ENCODE data around the gene RBM33.
"Not testable (repeated sequence)": the region's sequence is repeated elsewhere in the genome, so short reads cannot be mapped to it uniquely, and the experiment has no call there.

Gene RBM33

DNA sequence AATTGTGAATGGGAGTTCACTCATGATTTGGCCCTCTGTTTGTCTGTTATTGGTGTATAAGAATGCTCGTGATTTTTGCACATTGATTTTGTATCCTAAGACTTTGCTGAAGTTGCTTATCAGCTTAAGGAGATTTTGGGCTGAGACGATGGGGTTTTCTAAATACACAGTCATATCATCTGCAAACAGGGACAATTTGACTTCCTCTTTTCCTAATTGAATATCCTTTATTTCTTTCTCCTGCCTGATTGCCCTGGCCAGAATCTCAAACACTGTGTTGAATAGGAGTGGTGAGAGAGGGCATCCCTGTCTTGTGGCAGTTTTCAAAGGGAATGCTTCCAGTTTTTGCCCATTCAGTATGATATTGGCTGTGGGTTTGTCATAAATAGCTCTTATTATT lies 43.8 kb downstream of the RBM33 start:
- DNase-seq (ENCODE audit: low read depth, low spot score): not testable (repeated sequence)

DNA sequence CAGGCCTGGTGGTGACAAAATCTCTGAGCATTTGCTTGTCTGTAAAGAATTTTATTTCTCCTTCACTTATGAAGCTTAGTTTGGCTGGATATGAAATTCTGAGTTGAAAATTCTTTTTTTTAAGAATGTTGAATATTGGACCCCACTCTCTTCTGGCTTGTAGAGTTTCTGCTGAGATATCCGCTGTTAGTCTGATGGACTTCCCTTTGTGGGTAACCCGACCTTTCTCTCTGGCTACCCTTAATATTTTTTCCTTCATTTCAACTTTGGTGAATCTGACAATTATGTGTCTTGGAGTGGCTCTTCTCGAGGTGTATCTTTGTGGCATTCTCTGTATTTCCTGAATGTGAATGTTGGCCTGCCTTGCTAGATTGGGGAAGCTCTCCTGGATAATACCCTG lies 46.2 kb downstream of the RBM33 start:
- not testable (repeated sequence) for DNase-seq (ENCODE audit: low read depth, low spot score)

DNA sequence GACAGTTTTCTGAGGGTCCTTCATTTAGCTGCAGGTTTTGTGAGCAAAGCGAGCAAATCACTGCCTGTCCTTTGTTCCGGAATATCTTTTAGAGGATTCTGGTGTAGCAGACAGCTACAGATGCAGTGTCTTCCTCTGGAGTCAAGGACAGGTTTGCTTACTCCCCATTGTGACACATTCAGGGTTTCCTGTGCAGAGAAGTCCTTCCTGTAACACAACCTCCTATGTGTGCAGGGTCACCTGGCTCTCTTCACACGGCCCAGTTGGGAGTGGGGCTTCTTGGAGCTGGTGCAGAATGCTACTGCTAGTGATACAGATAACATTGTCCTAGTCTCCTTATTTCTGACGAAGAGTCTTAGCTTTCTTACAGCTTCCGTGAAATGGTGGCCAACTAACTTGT lies 47.9 kb downstream of the RBM33 start:
- DNase-seq (ENCODE audit: low read depth, low spot score): no peak

DNA sequence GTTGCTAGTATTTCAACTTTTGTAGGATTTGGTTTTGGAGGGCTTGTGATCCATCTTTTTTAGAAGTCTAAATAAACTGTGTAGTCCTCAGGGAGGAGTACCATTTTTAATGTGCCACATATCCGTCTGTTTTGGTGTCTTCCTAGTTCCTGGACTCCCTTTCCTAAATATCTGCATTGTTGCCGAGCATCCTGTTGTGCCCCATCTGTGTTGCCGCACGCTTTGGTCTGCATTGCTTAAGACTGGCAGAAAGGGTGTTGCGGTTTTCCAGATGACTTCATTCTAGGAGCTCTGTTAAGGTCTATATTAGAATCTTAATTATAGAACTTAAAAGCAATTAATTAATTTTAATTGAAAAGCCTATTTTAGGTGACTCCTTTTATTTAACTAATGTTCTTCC lies 49.4 kb downstream of the RBM33 start:
- no peak for DNase-seq (ENCODE audit: low read depth, low spot score)

DNA sequence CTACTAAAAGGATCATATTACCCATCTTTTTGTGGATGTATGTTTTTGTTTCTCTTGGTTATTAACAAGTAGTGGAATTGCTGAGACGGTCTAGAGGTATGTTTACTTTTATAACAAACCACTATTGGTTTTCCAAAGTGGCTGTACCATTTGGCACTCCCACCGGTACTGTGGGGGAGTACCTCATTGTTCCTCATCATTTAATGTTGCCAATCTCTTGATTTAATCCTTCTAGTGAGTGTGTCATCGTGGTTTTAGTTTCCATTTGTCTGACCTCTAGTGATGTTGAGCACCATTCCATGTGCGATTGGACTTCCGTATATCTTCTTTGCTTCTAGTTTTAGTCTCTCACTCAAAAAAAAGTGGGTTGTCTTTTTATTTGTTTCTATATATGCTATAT lies 50.4 kb downstream of the RBM33 start:
- DNase-seq (ENCODE audit: low read depth, low spot score): peak; percentile 10

DNA sequence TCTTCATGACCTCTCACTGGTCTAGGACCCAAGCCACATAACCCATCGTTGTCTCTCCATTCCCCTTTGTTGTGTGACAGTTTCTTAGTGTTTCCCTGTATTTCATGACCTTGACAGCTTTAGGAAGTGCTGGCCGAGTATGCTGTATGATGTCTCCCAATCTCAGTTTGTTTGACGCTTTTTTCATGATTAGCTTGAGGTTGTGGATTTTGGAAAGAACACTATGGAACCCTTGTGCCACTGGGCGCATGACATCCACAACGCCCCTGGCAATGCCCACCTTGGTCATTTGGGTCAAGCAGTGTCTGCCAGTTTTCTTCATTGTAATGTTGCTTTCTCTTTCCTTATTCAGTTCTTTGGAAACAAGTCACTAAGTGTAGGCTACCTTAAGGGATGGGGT lies 52.3 kb downstream of the RBM33 start:
- DNase-seq (ENCODE audit: low read depth, low spot score): no peak

DNA sequence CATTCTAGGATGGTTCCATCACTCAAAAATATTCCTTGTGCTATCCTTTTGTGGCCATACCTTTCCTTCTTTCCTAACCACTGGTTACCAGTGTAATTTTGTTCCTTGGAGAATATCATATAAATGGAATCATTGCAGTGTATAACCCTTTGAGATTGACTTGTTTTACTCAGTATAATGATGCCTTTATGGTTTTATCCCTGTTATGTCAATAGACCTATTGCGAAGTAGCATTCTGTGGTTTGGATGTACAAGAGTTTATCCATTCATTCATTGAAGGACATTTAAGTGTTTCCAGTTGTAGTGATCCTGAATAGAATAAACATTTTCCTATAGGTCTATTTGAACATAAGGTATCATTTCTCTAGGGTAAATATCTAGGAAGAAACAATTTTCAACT lies 54.2 kb downstream of the RBM33 start:
- no peak for DNase-seq (ENCODE audit: low read depth, low spot score)

DNA sequence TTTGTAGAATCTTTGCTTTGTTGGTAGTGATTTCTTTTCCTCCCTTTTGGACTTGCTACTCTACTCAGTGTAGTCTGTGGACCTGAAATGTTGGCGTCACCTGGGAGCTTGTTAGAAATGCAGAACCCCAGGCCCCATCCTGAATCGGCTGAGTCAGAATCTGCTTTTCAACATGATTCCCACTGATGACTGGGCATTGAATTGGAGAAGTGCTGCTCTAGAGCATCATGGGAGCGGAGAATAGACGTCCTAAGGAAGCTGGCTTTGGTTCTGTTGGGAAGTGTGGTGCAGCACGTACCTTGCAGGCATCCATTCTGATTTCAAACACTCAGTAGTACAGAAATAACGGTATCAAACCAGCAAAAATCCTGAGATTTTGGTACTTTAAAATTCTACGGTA lies 54.7 kb downstream of the RBM33 start:
- no peak for DNase-seq (ENCODE audit: low read depth, low spot score)

DNA sequence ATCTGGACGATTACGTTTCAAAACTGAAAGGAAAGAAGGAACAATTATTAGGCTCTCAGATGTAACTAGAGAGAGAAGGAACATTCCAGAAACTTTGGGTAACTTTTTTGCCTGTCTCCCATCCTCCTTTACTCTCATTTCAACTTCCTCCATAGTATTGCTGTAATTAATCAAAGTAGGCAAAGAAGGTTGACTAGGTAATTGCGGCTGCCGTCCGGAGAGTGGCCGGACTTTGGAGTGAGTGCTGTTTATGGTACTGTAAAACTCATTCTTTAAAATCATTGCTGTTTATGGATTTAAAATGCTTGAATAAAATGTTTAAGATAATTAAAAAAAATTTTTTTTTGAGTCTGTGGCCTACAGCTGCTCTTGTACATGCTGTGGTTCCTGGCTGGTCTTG lies 56.4 kb downstream of the RBM33 start:
- DNase-seq (ENCODE audit: low read depth, low spot score): no peak

DNA sequence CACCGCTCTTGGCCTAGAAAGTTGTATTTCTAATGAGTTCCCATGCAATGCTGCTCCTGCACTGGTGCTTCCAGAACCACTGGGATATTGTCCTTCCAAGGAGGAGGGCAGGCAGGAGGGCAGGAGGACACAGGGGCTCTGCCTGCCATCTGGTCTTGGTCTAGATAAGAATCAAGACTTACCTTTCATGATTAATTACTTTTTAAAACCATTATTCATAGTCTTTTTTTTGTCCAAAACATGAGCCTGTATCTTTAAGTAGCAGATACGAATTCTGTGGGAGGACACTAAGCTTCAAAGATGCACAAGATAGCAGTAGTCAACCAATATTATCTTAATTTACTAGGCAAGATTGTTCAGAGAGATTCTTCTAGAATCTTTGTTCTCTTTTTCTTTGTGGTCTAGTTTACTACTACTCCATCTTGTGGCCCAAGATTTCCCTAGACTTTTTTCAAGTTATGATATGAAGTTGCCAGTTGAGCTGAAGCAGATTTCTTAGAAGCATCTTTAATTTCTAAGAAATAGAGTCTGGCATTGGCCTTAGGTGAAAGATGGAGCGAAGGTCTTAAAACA lies 57.6 kb downstream of the RBM33 start:
- DNase-seq (ENCODE audit: low read depth, low spot score): no peak

DNA sequence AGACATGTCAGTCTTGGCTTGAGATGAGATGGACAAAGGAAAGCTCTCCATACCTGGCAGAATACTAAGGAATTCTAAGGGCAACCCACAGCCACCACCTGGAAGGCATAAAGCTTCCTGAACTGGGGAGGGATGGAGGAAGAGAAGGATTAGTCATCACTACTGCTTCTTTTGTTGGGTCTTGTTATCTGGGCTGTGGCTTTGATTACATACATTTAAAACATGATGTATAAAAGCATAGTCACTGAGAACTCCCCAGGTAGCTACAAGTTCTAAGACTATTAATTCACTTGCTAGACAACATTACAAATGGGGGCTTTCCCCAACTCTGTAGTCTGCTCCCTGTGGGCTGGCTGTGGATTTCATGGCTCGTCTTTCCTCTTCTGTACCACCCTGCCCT lies 58.2 kb downstream of the RBM33 start:
- DNase-seq (ENCODE audit: low read depth, low spot score): no peak

DNA sequence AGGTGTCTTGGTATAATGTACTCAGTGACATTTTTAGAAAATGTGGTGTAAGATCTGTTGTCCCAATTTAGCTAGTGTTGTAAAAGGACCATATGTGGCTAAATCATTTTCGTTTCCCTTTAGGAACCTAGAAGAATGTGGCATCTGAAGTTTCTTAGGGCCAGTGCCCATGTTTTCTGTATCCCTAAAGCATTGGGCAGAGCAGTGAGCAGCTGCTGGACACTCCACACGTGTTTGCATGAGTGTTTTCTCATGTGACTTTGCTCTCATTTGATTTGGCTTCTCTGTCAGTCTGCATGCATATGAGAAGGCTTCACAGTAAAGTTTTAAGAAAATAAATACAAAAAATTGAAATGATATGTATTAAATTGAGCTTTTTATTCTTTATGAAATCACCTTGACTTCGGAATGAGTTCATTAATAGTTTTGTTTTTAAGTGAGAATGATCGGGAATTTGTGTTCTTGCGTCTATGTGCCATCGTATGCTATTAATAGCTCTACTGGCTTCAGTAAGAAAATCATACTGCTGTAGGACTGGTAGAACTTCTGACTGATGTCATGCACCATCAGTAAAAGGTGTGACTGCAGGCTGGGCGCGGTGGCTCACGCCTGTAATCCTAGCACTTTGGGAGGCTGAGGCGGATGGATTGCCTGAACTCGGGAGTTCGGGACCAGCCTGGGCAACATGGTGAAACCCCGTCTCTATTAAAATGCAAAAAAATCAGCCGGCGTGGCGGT lies 61.3 kb downstream of the RBM33 start:
- DNase-seq (ENCODE audit: low read depth, low spot score): no peak

DNA sequence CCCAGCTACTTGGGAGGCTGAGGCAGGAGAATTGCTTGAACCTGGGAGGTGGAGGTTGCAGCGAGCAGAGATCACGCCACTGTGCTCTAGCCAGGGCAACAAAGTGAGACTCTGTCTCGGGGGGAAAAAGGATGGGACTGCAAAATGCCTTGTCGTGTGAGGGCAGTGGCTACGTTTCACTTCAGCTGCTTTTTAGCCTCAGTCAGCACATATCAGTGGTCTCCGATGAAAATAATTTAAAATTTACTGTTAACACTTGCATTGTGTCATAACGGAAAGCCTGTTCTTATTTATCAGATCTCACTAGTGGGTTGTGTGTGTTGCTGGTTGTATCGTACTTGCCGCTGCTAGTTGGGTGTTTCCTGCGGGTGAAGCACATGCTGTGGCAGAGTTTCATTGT lies 61.9 kb downstream of the RBM33 start:
- no peak for DNase-seq (ENCODE audit: low read depth, low spot score)

DNA sequence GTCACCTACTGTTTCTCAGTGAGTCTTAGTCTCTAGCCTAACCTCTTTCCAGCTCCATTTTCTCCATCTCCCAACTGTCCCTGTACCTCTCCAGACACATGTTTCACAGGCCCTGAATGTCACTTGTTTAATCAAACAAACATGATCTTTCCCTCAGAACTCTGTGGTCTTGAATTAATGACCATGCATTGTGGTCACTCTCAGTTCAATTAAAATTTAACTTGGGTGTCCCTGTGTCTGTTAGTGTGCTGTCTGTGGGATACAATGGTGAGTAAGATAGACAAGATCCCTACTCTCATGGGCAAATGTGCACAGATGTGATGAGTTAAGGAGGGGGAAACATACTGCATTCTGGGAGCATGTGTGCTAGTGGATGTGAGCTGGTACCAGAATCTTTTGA lies 65.0 kb downstream of the RBM33 start:
- no peak for DNase-seq (ENCODE audit: low read depth, low spot score)

DNA sequence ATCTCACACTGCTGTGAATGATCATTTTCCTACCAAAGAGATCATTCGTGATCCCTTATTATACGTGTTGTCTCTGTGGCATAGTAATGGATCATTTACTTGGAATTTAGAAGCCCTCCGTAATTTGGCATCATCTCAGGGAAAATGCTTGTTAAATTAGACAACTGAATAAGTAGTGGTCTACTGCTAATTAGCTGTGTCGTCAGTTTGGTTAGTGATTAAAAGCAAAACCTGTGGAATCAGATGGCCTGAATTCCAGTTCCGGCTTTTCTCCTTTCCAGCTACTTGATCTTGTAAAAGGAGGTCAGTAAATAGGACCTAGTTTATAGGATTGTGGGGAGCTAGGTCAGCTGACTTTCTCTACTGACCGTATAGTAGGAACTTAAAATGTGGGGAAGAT lies 65.6 kb downstream of the RBM33 start:
- no peak for DNase-seq (ENCODE audit: low read depth, low spot score)

DNA sequence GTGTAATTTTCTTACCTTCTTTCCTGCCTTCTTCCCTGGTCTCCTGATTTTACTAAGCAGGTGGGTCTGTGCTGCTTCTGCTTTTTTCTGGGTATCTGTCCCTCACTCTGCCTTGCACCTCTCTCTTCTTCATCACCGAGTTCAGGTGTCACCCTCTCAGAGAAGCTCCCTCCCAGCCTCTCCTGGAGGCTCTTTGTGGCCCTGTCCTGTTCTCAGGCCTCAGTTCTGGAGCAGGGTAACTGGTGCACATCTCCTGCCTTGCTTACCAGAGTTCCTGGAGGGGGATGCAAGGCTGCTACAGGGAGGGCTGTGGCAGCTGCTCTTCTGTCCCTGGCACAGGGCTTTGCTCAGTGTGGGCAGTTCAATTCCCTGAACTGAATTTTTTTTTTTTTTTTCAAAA lies 66.1 kb downstream of the RBM33 start:
- DNase-seq (ENCODE audit: low read depth, low spot score): no peak

DNA sequence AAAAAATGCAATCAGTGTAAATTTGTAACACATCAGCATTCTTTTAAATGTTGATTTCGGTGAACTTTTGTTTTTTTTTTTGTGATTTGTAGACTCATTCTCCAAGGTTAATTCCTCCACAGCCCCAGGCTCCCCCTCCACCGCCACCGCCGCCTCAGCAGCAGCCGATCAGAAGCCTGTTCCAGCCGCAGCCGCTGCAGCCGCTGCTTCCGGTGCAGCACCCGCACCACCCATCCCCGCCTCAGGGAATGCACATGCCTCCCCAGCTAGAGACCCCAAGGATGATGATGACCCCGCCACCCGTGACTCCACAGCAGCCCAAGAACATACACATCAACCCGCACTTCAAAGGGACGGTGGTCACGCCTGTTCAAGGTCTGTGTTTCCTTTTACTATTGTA lies 66.6 kb downstream of the RBM33 start:
- DNase-seq (ENCODE audit: low read depth, low spot score): no peak

DNA sequence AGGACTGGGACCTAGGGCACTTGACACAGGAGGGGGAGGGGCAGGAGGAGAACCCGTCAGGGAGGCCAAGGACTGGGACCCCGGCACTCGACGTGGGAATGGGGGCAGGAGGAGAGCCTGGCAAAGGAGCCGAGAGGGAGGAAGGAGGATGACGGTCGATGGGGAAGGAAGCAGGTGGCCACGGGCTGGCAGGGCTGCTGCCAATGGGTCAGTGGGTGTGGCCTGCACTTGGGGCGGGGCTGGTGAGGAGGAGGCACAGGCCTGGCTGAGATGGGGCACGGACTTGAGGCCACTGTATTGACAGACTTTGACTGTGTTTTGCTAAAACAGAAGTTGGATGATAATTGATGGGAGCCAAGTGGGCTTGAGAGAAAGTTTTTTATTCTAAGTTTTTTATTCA lies 68.9 kb downstream of the RBM33 start:
- DNase-seq (ENCODE audit: low read depth, low spot score): no peak

DNA sequence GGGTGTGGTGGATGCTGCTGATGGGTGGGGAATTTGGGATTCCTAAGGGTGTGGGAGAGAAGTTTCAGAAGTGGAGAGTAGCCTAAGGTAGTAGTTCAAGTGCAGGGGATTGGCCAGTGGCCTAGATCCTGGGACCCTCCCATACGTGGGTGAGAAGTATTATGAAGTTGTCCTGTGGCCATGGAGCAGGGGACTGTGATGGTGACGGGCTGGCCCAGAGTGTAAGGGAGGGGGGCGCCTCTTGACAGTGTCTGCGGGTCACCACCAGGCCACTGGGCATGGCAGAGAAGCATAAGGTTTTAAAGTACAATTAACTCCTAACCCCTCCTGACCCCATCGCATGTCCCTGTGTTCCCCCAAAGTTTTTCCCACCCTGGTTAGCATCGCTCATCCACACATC lies 70.2 kb downstream of the RBM33 start:
- DNase-seq (ENCODE audit: low read depth, low spot score): no peak

DNA sequence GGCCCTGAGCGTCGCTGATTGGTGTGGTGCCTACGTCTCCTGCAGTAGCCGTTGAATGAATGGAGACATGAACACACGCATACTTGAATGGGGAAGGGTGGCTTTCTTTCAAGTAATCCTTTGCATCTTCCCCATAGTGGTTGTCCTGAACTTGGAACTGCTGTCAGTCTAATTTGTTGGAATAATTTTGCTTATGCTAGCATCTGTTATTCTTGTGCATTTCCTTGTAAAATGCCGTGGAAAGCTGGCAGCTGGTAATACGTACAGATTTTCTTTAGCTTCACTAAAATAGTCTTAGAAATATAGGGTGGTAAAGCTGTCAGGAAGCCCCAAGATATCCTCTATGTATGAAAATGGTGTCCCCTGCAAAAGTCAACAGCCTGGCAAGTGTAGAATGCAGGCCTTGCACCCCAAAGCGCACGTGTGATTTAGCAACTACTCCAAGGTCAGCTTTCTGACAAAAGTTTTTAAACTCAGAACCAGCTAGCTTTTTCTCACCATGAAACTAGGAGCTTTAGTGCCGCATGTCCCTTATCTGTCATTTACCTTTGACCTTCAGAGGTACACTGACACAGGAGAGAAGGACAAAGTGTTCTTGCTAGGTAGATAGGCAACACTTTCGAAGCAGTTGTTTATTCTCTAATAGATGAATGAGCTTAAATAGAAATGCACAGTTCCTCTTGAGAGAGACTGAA lies 70.8 kb downstream of the RBM33 start:
- no peak for DNase-seq (ENCODE audit: low read depth, low spot score)

DNA sequence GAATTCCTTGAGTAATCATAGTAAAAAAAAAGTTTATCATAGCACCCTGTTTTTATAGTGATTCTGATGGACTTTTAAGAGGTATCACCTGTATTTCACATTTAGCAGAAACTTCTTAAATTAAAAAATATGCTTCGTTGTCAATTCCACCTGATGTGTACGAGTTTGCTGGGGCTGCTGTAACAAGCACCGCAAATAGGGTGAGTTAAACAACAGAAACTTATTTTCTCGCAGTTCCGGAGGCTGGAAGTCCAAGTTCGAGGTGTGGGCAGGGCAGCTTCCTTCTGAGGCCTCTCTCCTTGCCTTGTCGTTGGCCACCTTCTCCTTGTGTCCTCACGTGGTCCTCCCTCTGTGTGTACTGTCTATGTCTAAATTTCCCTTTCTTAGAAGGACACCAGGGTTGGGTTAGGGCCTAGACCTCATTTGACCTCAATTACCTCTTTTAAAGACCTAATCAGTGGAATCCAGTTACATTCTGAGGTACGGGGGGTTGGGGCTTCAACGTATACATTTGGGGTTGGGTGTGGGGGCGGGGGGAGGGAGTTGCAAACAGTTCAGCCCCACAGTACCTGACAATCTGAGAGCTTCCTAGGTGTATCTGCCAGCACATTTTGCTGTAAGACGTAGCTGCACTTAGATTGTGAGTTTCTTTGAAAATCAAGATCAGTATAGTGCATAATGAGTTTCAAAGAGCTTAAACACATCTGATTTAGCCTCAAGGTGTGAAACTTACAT lies 72.7 kb downstream of the RBM33 start:
- no peak for DNase-seq (ENCODE audit: low read depth, low spot score)

DNA sequence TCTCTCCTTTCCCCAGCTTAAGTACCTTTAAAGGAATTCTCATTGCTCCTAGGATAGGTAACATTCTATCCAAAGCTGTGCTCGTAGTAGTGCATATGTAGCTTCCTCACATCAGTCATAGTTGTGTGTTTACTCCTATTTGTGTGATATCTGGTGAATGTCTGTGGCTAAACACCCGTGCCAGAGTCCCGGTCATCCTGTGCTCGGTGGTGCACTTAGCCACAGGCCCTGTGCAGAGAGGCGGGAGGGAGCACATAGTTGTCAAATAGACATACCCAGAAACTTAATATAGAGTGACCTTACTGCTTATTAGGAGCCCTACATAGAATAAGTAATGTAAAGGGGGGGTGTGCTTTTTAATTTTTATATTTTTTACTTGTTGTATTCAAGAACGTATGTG lies 76.6 kb downstream of the RBM33 start:
- no peak for DNase-seq (ENCODE audit: low read depth, low spot score)

DNA sequence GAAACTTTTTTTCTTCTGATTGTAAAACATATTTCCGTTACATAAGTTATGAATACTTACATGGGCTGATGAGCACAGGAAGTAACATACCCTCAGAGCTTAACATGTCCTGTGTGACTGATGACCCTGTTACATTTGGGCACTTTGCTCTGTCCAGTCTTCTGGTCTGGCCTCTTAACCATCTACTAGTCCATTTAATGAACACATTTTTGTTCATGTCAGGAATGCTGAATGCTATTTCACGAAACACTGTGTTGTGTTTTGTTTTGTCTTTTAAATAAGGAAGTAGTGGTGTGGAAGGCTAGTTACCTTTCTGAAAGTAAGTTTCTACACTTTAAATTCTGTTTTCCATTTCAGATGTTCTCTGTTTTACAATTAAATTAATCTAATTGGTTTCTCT lies 77.7 kb downstream of the RBM33 start:
- DNase-seq (ENCODE audit: low read depth, low spot score): no peak
